K562 (cell line): Measurements from ENCODE around the gene L3MBTL3.

Source experiments
- ARID3B ChIP-seq: fragments of 250-450 bp; sonication (Bioruptor Pico); IDR thresholded peaks from 2 replicates; pipeline ENCODE4 v1.4.0; 2020; ENCODE audit warnings: borderline replicate concordance
- ILF3 ChIP-seq: fragments of 450-650 bp; IDR thresholded peaks from 2 replicates; pipeline ENCODE4 v1.6.1; 2018; ENCODE audit warnings: antibody characterized with exemption, mild to moderate bottlenecking, moderate library complexity, borderline replicate concordance
- POLR2A ChIP-seq: fragments of 450-650 bp; conservative IDR thresholded peaks from 2 replicates; pipeline ENCODE4 v1.6.1; 2016
- TF ChIP-seq, protein P1 (sequence below): fragments of 150-350 bp; conservative IDR thresholded peaks from 2 replicates; pipeline ENCODE4 v1.6.1; 2014; ENCODE audit warnings: low read length
- TF ChIP-seq, protein P2 (sequence below), 2 experiments: fragments of 450-650 bp; formaldehyde crosslinking in 1 of 2; IDR thresholded peaks; 2 replicates each; pipeline versions ENCODE4 v1.4.0 to v1.6.1; 2014 to 2020; ENCODE audit warnings: mild to moderate bottlenecking in 2 of 2, borderline replicate concordance in 1 of 2, low read depth in 1 of 2

DNA sequence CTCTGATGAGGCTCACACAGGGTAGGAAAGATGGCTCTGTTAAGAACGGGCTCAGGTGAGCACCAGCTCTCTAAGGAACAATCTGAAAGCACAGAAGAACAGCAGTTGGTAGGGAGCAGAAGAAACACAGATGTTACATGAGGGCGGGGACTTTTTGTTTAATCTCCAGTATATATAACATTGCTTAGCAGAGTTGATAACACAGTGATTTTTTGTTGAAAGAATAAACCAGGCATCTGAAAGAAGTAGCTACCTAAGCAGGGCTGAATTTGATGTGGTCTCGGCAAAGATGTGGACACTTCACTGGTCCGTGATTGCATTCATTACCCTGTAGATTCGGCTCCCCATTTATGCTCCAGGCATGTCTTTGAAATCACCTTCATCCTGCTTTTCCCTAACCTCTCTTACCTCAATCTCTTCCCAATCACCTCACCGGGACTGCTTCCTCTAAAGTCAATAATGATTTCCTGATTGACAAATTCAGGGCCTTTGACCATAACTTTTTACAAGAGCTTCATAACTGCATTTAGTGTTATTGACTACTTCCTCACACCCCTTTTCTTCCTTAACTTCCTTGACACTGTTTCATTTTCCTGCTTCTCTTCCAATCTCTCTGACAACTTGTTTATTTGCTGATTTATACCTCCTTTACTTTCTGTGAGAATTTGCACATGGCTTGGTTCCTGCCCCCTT lies 170.0 kb downstream of the L3MBTL3 start:
- TF ChIP-seq ARID3B (CRISPR knock-in tag) (no peak), POLR2A (no peak), ILF3 (no peak)
- TF ChIP-seq, protein P1, sequence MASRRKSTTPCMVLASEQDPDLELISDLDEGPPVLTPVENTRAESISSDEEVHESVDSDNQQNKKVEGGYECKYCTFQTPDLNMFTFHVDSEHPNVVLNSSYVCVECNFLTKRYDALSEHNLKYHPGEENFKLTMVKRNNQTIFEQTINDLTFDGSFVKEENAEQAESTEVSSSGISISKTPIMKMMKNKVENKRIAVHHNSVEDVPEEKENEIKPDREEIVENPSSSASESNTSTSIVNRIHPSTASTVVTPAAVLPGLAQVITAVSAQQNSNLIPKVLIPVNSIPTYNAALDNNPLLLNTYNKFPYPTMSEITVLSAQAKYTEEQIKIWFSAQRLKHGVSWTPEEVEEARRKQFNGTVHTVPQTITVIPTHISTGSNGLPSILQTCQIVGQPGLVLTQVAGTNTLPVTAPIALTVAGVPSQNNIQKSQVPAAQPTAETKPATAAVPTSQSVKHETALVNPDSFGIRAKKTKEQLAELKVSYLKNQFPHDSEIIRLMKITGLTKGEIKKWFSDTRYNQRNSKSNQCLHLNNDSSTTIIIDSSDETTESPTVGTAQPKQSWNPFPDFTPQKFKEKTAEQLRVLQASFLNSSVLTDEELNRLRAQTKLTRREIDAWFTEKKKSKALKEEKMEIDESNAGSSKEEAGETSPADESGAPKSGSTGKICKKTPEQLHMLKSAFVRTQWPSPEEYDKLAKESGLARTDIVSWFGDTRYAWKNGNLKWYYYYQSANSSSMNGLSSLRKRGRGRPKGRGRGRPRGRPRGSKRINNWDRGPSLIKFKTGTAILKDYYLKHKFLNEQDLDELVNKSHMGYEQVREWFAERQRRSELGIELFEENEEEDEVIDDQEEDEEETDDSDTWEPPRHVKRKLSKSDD, result no peak
- TF ChIP-seq, protein P2, sequence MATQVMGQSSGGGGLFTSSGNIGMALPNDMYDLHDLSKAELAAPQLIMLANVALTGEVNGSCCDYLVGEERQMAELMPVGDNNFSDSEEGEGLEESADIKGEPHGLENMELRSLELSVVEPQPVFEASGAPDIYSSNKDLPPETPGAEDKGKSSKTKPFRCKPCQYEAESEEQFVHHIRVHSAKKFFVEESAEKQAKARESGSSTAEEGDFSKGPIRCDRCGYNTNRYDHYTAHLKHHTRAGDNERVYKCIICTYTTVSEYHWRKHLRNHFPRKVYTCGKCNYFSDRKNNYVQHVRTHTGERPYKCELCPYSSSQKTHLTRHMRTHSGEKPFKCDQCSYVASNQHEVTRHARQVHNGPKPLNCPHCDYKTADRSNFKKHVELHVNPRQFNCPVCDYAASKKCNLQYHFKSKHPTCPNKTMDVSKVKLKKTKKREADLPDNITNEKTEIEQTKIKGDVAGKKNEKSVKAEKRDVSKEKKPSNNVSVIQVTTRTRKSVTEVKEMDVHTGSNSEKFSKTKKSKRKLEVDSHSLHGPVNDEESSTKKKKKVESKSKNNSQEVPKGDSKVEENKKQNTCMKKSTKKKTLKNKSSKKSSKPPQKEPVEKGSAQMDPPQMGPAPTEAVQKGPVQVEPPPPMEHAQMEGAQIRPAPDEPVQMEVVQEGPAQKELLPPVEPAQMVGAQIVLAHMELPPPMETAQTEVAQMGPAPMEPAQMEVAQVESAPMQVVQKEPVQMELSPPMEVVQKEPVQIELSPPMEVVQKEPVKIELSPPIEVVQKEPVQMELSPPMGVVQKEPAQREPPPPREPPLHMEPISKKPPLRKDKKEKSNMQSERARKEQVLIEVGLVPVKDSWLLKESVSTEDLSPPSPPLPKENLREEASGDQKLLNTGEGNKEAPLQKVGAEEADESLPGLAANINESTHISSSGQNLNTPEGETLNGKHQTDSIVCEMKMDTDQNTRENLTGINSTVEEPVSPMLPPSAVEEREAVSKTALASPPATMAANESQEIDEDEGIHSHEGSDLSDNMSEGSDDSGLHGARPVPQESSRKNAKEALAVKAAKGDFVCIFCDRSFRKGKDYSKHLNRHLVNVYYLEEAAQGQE (IDR thresholded peaks at IDR 0.05; ENCODE audit: borderline replicate concordance), result no peak
- TF ChIP-seq, protein P2 (CRISPR knock-in tag; IDR thresholded peaks at IDR 0.05; ENCODE audit: low read depth), result no peak
